ENCODE results near the gene ORAI3. TPM values are rescaled to one million over a fixed set of nuclear protein-coding genes. Genes with fewer than 3 reads are reported as not detected.
A peak's percentile ranks its signal among the peaks of the same experiment; 100 is the strongest.

The ORAI3 gene
- total and polyA plus RNA-seq, 2 of the 13 experiments (the other 11 are each of a cell fraction or from before 2014, with no cell fraction given), result 11.4 to 32.0 TPM

DNA sequence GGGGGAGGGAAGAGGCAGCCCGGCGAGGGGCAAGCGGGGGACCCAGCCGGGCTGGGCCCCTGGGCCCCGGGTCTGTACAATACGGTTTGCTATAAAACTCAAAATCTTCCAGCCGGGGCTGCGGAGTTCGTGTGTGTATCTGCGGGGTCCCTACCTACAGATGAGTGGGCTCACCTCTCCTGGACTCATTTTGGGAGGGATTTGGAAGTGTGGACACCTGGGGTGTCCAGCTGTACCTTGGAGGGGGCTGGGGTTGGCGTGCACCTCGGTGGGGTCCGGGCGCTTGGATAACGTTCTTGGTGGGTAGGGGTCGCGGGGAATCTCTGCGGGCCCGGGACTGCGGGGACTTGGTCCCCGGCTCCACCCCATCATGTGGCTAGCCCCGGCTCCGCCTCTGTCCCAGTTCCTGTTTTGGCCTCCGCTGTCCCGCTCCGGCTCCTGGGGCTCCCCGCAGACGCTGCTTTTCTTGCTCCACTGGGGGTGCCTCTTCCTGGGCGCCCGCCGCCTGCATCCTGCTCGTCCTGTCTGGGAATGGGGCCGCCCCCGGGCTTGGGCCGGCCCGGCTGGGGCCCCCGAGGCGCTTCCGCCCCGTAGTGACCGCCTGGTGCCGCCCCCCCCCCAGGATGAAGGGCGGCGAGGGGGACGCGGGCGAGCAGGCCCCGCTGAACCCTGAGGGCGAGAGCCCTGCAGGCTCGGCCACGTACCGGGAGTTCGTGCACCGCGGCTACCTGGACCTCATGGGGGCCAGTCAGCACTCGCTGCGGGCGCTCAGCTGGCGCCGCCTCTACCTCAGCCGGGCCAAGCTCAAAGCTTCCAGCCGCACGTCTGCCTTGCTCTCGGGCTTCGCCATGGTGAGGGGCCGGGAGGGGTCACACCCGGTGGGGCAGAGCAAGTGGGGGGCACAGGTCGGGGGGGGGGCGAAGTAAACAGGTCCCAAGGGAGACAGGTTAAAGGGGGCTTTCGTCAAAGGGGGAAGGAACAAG lies at the start of gene ORAI3 (continued):
- TF ChIP-seq, protein P1, sequence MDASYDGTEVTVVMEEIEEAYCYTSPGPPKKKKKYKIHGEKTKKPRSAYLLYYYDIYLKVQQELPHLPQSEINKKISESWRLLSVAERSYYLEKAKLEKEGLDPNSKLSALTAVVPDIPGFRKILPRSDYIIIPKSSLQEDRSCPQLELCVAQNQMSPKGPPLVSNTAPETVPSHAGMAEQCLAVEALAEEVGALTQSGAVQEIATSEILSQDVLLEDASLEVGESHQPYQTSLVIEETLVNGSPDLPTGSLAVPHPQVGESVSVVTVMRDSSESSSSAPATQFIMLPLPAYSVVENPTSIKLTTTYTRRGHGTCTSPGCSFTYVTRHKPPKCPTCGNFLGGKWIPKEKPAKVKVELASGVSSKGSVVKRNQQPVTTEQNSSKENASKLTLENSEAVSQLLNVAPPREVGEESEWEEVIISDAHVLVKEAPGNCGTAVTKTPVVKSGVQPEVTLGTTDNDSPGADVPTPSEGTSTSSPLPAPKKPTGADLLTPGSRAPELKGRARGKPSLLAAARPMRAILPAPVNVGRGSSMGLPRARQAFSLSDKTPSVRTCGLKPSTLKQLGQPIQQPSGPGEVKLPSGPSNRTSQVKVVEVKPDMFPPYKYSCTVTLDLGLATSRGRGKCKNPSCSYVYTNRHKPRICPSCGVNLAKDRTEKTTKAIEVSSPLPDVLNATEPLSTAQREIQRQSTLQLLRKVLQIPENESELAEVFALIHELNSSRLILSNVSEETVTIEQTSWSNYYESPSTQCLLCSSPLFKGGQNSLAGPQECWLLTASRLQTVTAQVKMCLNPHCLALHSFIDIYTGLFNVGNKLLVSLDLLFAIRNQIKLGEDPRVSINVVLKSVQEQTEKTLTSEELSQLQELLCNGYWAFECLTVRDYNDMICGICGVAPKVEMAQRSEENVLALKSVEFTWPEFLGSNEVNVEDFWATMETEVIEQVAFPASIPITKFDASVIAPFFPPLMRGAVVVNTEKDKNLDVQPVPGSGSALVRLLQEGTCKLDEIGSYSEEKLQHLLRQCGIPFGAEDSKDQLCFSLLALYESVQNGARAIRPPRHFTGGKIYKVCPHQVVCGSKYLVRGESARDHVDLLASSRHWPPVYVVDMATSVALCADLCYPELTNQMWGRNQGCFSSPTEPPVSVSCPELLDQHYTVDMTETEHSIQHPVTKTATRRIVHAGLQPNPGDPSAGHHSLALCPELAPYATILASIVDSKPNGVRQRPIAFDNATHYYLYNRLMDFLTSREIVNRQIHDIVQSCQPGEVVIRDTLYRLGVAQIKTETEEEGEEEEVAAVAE (CRISPR knock-in tag; IDR thresholded peaks at IDR 0.05; ENCODE audit: borderline replicate concordance), result no peak
- TF ChIP-seq ONECUT2 (CRISPR knock-in tag; IDR thresholded peaks at IDR 0.05) (0 out of 2 replicates have a peak, but pooled peaks have one; percentile 15), SP1 (IDR thresholded peaks at IDR 0.05) (no peak), SP1 (CRISPR knock-in tag; IDR thresholded peaks at IDR 0.05) (0 out of 2 replicates have a peak, but pooled peaks have one; percentile 9), ZNF30 (CRISPR knock-in tag; IDR thresholded peaks at IDR 0.05) (no peak), ZNF781 (CRISPR knock-in tag; IDR thresholded peaks at IDR 0.05; ENCODE audit: borderline replicate concordance, not compliant biosample characterization) (no peak), ZNF589 (CRISPR knock-in tag; conservative IDR thresholded peaks at IDR 0.05) (no peak), SCMH1 (CRISPR knock-in tag; IDR thresholded peaks at IDR 0.05; ENCODE audit: borderline replicate concordance) (no peak), NFE2L2 (IDR thresholded peaks at IDR 0.05; ENCODE audit: low read length) (no peak), EP300 (IDR thresholded peaks at IDR 0.05; ENCODE audit: low read depth in 2 of 2, low read length in 2 of 2) (no peak), EP300 (CRISPR knock-in tag; IDR thresholded peaks at IDR 0.05; ENCODE audit: borderline replicate concordance) (no peak), ZNF101 (CRISPR knock-in tag; IDR thresholded peaks at IDR 0.05; ENCODE audit: borderline replicate concordance, low read depth) (no peak), U2AF2 (IDR thresholded peaks at IDR 0.05; ENCODE audit: low read depth, low read length) (no peak), ZNF207 (IDR thresholded peaks at IDR 0.05; ENCODE audit: borderline replicate concordance) (no peak), SOX5 (CRISPR knock-in tag; IDR thresholded peaks at IDR 0.05; ENCODE audit: borderline replicate concordance) (no peak), THYN1 (CRISPR knock-in tag; IDR thresholded peaks at IDR 0.05; ENCODE audit: borderline replicate concordance, low read depth) (no peak), THAP11 (CRISPR knock-in tag; IDR thresholded peaks at IDR 0.05) (peak; percentile 11; the same call in 1 of the 2 replicates), TGIF2 (CRISPR knock-in tag; IDR thresholded peaks at IDR 0.05) (no peak), ZFP1 (CRISPR knock-in tag; IDR thresholded peaks at IDR 0.05) (no peak), TMF1 (CRISPR knock-in tag; IDR thresholded peaks at IDR 0.05; ENCODE audit: low read depth) (no peak; the same call in 1 of the 2 replicates), ZNF775 (CRISPR knock-in tag; IDR thresholded peaks at IDR 0.05; ENCODE audit: borderline replicate concordance) (no peak)
- TF ChIP-seq, protein P2, sequence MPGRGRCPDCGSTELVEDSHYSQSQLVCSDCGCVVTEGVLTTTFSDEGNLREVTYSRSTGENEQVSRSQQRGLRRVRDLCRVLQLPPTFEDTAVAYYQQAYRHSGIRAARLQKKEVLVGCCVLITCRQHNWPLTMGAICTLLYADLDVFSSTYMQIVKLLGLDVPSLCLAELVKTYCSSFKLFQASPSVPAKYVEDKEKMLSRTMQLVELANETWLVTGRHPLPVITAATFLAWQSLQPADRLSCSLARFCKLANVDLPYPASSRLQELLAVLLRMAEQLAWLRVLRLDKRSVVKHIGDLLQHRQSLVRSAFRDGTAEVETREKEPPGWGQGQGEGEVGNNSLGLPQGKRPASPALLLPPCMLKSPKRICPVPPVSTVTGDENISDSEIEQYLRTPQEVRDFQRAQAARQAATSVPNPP (CRISPR knock-in tag; IDR thresholded peaks at IDR 0.05), result no peak; the same call in 1 of the 2 replicates
- TF ChIP-seq, protein P3, sequence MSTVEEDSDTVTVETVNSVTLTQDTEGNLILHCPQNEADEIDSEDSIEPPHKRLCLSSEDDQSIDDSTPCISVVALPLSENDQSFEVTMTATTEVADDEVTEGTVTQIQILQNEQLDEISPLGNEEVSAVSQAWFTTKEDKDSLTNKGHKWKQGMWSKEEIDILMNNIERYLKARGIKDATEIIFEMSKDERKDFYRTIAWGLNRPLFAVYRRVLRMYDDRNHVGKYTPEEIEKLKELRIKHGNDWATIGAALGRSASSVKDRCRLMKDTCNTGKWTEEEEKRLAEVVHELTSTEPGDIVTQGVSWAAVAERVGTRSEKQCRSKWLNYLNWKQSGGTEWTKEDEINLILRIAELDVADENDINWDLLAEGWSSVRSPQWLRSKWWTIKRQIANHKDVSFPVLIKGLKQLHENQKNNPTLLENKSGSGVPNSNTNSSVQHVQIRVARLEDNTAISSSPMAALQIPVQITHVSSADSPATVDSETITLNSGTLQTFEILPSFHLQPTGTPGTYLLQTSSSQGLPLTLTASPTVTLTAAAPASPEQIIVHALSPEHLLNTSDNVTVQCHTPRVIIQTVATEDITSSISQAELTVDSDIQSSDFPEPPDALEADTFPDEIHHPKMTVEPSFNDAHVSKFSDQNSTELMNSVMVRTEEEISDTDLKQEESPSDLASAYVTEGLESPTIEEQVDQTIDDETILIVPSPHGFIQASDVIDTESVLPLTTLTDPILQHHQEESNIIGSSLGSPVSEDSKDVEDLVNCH (CRISPR knock-in tag; IDR thresholded peaks at IDR 0.05), result no peak
